Measurements from ENCODE around the gene SYDE1.

The SYDE1 gene

GRCh38 chr19:15108845-15109767, 1.9 kb downstream of the SYDE1 start:
- no peak for DNase-seq (ENCODE audit: low read depth)

GRCh38 chr19:15109768-15110417, 2.7 kb downstream of the SYDE1 start:
- no peak for DNase-seq (ENCODE audit: low read depth)

- no peak for DNase-seq (ENCODE audit: low read depth)
These were observed 3.2 kb downstream of the SYDE1 start for GRCh38 chr19:15110418-15110815.

- DNase-seq (ENCODE audit: low read depth): no peak
These were observed 4.6 kb downstream of the SYDE1 start for GRCh38 chr19:15111758-15112157.

- no peak for DNase-seq (ENCODE audit: low read depth)
These were observed 5.2 kb downstream of the SYDE1 start for GRCh38 chr19:15112385-15112784.

- no peak for DNase-seq (ENCODE audit: low read depth)
These were observed 6.3 kb downstream of the SYDE1 start for GRCh38 chr19:15113245-15114152.

GRCh38 chr19:15114153-15114540, 6.9 kb downstream of the SYDE1 start:
- no peak for DNase-seq (ENCODE audit: low read depth)

GRCh38 chr19:15115080-15115479, 7.9 kb downstream of the SYDE1 start:
- no peak for DNase-seq (ENCODE audit: low read depth)

GRCh38 chr19:15115762-15116615, 8.8 kb downstream of the SYDE1 start:
- DNase-seq (ENCODE audit: low read depth): no peak

- DNase-seq (ENCODE audit: low read depth): no peak
These were observed 9.7 kb downstream of the SYDE1 start for GRCh38 chr19:15116856-15117255.

GRCh38 chr19:15118248-15118647, 11.0 kb downstream of the SYDE1 start:
- no peak for DNase-seq (ENCODE audit: low read depth)

- no peak for DNase-seq (ENCODE audit: low read depth)
These were observed 11.7 kb downstream of the SYDE1 start for GRCh38 chr19:15118789-15119494.

- no peak for DNase-seq (ENCODE audit: low read depth)
These were observed 13.2 kb downstream of the SYDE1 start for GRCh38 chr19:15120135-15121026.

GRCh38 chr19:15122331-15123030, 15.3 kb downstream of the SYDE1 start:
- no peak for DNase-seq (ENCODE audit: low read depth)

GRCh38 chr19:15123031-15123890, 16.1 kb downstream of the SYDE1 start:
- DNase-seq (ENCODE audit: low read depth): no peak

GRCh38 chr19:15123900-15124299, 16.7 kb downstream of the SYDE1 start:
- DNase-seq (ENCODE audit: low read depth): no peak

GRCh38 chr19:15124572-15125231, 17.5 kb downstream of the SYDE1 start:
- DNase-seq (ENCODE audit: low read depth): no peak

All from activated T-cell treated with anti-CD3 and anti-CD28 coated beads for 24 hours (primary cell).